Measurements from ENCODE around the gene PAPSS2. TPM values are rescaled to one million over a fixed set of nuclear protein-coding genes. Genes with fewer than 3 reads are reported as not detected.

The PAPSS2 gene
- total and polyA plus RNA-seq, 4 donors = 24.3 to 86.5 (median 59.3) TPM

DNA sequence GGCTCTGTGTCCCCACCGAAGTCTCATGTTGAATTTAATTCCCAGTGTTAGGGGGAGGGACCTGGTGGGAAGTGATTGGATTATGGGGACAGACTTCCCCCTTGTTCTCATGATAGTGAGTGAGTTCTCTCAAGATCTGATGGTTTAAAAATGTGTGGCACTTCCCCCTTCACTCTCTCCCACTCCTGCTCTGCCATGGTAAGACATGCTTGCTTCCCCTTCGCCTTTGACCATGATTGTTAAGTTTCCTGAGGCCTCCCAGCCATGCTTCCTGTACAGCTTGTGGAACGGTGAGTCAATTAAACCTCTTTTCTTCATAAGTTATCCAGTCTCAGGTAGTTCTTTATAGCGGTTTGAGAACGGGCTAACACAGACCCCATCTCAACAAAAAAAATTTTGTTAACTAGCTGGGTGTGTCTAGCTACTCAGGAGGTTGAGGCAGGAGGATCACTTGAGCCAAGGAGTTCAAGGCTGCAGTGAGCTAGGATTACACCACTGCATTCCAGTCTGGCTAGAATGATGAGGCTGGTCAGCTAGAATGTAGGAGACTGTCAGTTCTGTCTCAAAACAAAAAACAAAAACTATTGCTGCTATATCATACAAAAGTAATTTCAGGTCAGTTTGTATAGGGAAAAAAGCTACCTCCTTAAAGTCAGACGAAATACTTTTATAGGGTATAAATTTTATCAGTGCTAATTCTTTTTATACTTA, 100.7 kb downstream of the PAPSS2 start:
- Histone ChIP-seq H3K9ac (ENCODE audit: low read depth in 1 of 2, low read length in 2 of 2) (no peak overlapping the region), H3K27ac (ENCODE audit: low read depth in 1 of 2, low read length in 2 of 2) (no peak overlapping the region), H3K9me3 (ENCODE audit: control insufficient read depth in 4 of 4, low read length in 3 of 4) (no peaks in the 10 kb centered on the region), H3K4me1 (ENCODE audit: control insufficient read depth in 4 of 4, insufficient read depth in 4 of 4, low read length in 3 of 4) (peaks cover 0 to 2% (median 0%) of the 10 kb centered on the region in 4 donors), H3K4me3 (ENCODE audit: low read depth in 1 of 3, low read length in 3 of 3) (no peak overlapping the region), H3K27me3 (ENCODE audit: control insufficient read depth in 4 of 4, insufficient read depth in 4 of 4, low read length in 3 of 4) (no peaks in the 10 kb centered on the region), H3K36me3 (ENCODE audit: control insufficient read depth in 4 of 4, insufficient read depth in 3 of 4, low read depth in 1 of 4, low read length in 3 of 4) (peaks cover 0 to 3% (median 0%) of the 10 kb centered on the region in 4 donors)
- no peak for DNase-seq (ENCODE audit: low spot score)
- TF ChIP-seq JUND (IDR thresholded peaks at IDR 0.05) = no peak
- no peak for TF ChIP-seq RXRA (IDR thresholded peaks at IDR 0.05)
- TF ChIP-seq RAD21 (IDR thresholded peaks at IDR 0.05) = no peak
- TF ChIP-seq SP1 (IDR thresholded peaks at IDR 0.05) = no peak
- no peak for TF ChIP-seq NR2F2 (IDR thresholded peaks at IDR 0.05)
- TF ChIP-seq, protein P1, sequence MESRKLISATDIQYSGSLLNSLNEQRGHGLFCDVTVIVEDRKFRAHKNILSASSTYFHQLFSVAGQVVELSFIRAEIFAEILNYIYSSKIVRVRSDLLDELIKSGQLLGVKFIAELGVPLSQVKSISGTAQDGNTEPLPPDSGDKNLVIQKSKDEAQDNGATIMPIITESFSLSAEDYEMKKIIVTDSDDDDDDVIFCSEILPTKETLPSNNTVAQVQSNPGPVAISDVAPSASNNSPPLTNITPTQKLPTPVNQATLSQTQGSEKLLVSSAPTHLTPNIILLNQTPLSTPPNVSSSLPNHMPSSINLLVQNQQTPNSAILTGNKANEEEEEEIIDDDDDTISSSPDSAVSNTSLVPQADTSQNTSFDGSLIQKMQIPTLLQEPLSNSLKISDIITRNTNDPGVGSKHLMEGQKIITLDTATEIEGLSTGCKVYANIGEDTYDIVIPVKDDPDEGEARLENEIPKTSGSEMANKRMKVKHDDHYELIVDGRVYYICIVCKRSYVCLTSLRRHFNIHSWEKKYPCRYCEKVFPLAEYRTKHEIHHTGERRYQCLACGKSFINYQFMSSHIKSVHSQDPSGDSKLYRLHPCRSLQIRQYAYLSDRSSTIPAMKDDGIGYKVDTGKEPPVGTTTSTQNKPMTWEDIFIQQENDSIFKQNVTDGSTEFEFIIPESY (IDR thresholded peaks at IDR 0.05) = no peak
- TF ChIP-seq, protein P2, sequence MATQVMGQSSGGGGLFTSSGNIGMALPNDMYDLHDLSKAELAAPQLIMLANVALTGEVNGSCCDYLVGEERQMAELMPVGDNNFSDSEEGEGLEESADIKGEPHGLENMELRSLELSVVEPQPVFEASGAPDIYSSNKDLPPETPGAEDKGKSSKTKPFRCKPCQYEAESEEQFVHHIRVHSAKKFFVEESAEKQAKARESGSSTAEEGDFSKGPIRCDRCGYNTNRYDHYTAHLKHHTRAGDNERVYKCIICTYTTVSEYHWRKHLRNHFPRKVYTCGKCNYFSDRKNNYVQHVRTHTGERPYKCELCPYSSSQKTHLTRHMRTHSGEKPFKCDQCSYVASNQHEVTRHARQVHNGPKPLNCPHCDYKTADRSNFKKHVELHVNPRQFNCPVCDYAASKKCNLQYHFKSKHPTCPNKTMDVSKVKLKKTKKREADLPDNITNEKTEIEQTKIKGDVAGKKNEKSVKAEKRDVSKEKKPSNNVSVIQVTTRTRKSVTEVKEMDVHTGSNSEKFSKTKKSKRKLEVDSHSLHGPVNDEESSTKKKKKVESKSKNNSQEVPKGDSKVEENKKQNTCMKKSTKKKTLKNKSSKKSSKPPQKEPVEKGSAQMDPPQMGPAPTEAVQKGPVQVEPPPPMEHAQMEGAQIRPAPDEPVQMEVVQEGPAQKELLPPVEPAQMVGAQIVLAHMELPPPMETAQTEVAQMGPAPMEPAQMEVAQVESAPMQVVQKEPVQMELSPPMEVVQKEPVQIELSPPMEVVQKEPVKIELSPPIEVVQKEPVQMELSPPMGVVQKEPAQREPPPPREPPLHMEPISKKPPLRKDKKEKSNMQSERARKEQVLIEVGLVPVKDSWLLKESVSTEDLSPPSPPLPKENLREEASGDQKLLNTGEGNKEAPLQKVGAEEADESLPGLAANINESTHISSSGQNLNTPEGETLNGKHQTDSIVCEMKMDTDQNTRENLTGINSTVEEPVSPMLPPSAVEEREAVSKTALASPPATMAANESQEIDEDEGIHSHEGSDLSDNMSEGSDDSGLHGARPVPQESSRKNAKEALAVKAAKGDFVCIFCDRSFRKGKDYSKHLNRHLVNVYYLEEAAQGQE (IDR thresholded peaks at IDR 0.05) = no peak
- no peak for TF ChIP-seq YY1 (IDR thresholded peaks at IDR 0.05)
- TF ChIP-seq, protein P3, sequence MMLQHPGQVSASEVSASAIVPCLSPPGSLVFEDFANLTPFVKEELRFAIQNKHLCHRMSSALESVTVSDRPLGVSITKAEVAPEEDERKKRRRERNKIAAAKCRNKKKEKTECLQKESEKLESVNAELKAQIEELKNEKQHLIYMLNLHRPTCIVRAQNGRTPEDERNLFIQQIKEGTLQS (IDR thresholded peaks at IDR 0.05) = no peak
- TF ChIP-seq HNF4G (IDR thresholded peaks at IDR 0.05) = no peak
- no peak for TF ChIP-seq GABPA (IDR thresholded peaks at IDR 0.05 in 1 of 2, conservative IDR thresholded peaks at IDR 0.05 in 1 of 2)
- TF ChIP-seq, protein P4, sequence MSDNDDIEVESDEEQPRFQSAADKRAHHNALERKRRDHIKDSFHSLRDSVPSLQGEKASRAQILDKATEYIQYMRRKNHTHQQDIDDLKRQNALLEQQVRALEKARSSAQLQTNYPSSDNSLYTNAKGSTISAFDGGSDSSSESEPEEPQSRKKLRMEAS (IDR thresholded peaks at IDR 0.05) = no peak
- TF ChIP-seq FOXA1 (IDR thresholded peaks at IDR 0.05) = no peak
- TF ChIP-seq, protein P5, sequence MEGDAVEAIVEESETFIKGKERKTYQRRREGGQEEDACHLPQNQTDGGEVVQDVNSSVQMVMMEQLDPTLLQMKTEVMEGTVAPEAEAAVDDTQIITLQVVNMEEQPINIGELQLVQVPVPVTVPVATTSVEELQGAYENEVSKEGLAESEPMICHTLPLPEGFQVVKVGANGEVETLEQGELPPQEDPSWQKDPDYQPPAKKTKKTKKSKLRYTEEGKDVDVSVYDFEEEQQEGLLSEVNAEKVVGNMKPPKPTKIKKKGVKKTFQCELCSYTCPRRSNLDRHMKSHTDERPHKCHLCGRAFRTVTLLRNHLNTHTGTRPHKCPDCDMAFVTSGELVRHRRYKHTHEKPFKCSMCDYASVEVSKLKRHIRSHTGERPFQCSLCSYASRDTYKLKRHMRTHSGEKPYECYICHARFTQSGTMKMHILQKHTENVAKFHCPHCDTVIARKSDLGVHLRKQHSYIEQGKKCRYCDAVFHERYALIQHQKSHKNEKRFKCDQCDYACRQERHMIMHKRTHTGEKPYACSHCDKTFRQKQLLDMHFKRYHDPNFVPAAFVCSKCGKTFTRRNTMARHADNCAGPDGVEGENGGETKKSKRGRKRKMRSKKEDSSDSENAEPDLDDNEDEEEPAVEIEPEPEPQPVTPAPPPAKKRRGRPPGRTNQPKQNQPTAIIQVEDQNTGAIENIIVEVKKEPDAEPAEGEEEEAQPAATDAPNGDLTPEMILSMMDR (IDR thresholded peaks at IDR 0.05; ENCODE audit: low read depth, low read length, missing input control) = no peak
- WGBS = 81% methylated on average over 6 of the region's 6 CpGs

DNA sequence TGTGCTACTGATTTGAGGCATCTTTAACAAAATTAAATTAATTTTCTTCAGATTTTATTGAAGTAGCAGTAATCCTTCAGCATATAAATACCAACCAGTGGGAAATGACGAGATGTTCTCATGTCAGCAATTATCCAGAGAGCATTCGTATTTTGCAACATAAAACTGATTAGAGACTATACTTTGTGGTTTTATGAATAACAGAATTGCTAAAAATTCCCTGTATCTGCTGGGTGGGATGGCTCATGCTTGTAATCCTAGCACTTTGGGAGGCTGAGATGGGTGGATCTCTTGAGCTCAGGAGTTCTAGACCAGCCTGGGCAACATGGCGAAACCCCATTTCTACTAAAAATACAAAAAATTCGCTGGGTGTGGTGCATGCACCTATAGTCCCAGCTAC, 101.5 kb downstream of the PAPSS2 start:
- H3K27ac ChIP-seq (ENCODE audit: low read depth in 1 of 2, low read length in 2 of 2) = no peak overlapping the region
- H3K36me3 ChIP-seq (ENCODE audit: control insufficient read depth in 4 of 4, insufficient read depth in 3 of 4, low read depth in 1 of 4, low read length in 3 of 4) = peaks cover 0 to 8% (median 0%) of the 10 kb centered on the region in 4 donors
- no peak overlapping the region for H3K4me3 ChIP-seq (ENCODE audit: low read depth in 1 of 3, low read length in 3 of 3)
- no peak for DNase-seq (ENCODE audit: low spot score)
- H3K9ac ChIP-seq (ENCODE audit: low read depth in 1 of 2, low read length in 2 of 2) = no peak overlapping the region
- peaks cover 0 to 2% (median 0%) of the 10 kb centered on the region in 4 donors for H3K4me1 ChIP-seq (ENCODE audit: control insufficient read depth in 4 of 4, insufficient read depth in 4 of 4, low read length in 3 of 4)
- H3K27me3 ChIP-seq (ENCODE audit: control insufficient read depth in 4 of 4, insufficient read depth in 4 of 4, low read length in 3 of 4) = no peaks in the 10 kb centered on the region
- 94% methylated on average over 4 of the region's 4 CpGs for WGBS
- no peaks in the 10 kb centered on the region for H3K9me3 ChIP-seq (ENCODE audit: control insufficient read depth in 4 of 4, low read length in 3 of 4)
- TF ChIP-seq TAF1 (conservative IDR thresholded peaks at IDR 0.05) = no peak
- no peak for TF ChIP-seq FOXA2 (IDR thresholded peaks at IDR 0.05)
- TF ChIP-seq HNF4G (IDR thresholded peaks at IDR 0.05) = no peak
- no peak for TF ChIP-seq GABPA (IDR thresholded peaks at IDR 0.05 in 1 of 2, conservative IDR thresholded peaks at IDR 0.05 in 1 of 2)
- no peak for TF ChIP-seq SP1 (IDR thresholded peaks at IDR 0.05)
- TF ChIP-seq, protein P4 (IDR thresholded peaks at IDR 0.05) = no peak
- no peak for TF ChIP-seq FOXA1 (IDR thresholded peaks at IDR 0.05)
- TF ChIP-seq, protein P2 (IDR thresholded peaks at IDR 0.05) = no peak
- no peak for TF ChIP-seq RXRA (IDR thresholded peaks at IDR 0.05)
- TF ChIP-seq YY1 (IDR thresholded peaks at IDR 0.05) = no peak
- no peak for TF ChIP-seq HNF4A (conservative IDR thresholded peaks at IDR 0.05)
- no peak for TF ChIP-seq RAD21 (IDR thresholded peaks at IDR 0.05)
- TF ChIP-seq, protein P3 (IDR thresholded peaks at IDR 0.05) = no peak

Data from liver (tissue), 9 donors.